Measurements from ENCODE around the gene MTHFD1L. TPM values are rescaled to one million over a fixed set of nuclear protein-coding genes. Genes with fewer than 3 reads are reported as not detected.

Gene MTHFD1L
- total RNA-seq, 1 donor from 2014 or later: 39.0 TPM

DNA sequence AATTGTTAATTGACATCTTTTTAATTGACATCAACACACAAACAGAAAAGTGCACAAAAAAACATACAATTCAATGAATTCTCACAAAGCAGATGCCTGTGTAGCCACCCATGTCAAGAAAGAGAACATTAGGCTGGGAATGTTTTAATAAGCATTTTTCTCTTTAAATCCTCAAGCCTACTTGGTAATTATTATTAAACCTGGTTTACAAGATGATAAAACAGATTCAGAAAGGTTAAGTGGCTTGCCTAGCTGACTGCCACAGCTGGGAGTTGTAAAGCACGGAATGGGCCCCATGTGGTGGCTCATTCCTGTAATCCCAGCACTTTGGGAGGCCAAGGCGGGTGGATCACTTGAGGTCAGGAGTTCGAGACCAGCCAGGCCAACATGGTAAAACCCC is 284.3 kb downstream of the MTHFD1L start:
- DNase-seq (ENCODE audit: low read depth): no peak

Measured in myocyte (in vitro differentiated cells).